A549 (cell line): Measurements from ENCODE around the gene OSBPL9. TPM values are rescaled to one million over a fixed set of nuclear protein-coding genes. Genes with fewer than 3 reads are reported as not detected.

Experiments
- ATAC-seq, 2 experiments: fragments of 200-7000 bp in 1 of 2; fragments of >200 bp in 1 of 2; cut with Nextera tagmentation in 1 of 2; cut with Tn5 transposase in 1 of 2; 3 replicates each; pipeline versions ENCODE4 v1.8.0 to v1.9.1; 2018 to 2020; ENCODE audit warnings: mild to moderate bottlenecking in 1 of 2, moderate library complexity in 1 of 2
- CTCF ChIA-PET: fragments of 300-600 bp; sonication (Branson Sonifier 250); formaldehyde crosslinking; extraction: SDS; loops from one replicate; lab custom pipeline; 2021; ENCODE audit warnings: antibody characterized with exemption, inconsistent platforms; lab: Yijun Ruan, JAX
- POLR2A ChIA-PET: fragments of 350-600 bp; formaldehyde crosslinking; extraction: SDS; loops from one replicate; lab custom pipeline; 2021; ENCODE audit warnings: antibody characterized with exemption, inconsistent platforms; lab: Yijun Ruan, JAX
- DNase-seq, 2 experiments: peaks; one replicate each; pipeline versions ENCODE4 v3.0.0 to v3.0.0-alpha.2; 2011 to 2016; ENCODE audit warnings: low read depth in 1 of 2, low spot score in 1 of 2
- FAIRE-seq: peaks from 2 replicates; lab custom pipeline; 2011; peaks lifted over from hg19 to GRCh38; lab: Jason Lieb, UNC
- H3K27ac ChIP-seq, 2 experiments: fragments of >200 bp; sonication (Bioruptor Twin); formaldehyde crosslinking; 3 replicates each; pipeline ENCODE4 v1.5.1; 2016 to 2017
- H3K4me1 ChIP-seq: fragments of >200 bp; sonication (Bioruptor Twin); formaldehyde crosslinking; 3 replicates; pipeline ENCODE4 v1.6.1; 2016
- H3K4me2 ChIP-seq: fragments of >200 bp; sonication (Bioruptor Twin); formaldehyde crosslinking; 3 replicates; pipeline ENCODE4 v1.6.1; 2016
- H3K4me3 ChIP-seq: fragments of >200 bp; sonication (Bioruptor Twin); formaldehyde crosslinking; 3 replicates; pipeline ENCODE4 v1.5.1; 2016
- H3K9me3 ChIP-seq: fragments of >200 bp; sonication (Bioruptor Twin); formaldehyde crosslinking; 3 replicates; pipeline ENCODE4 v1.6.1; 2016
- BCL3 ChIP-seq: fragments of >200 bp; sonication (Bioruptor Twin); formaldehyde crosslinking; IDR thresholded peaks from 3 replicates; pipeline ENCODE4 v1.6.1; 2016
- CBX8 ChIP-seq: fragments of 200-600 bp; sonication (generic); IDR thresholded peaks from 2 replicates; pipeline ENCODE4 v1.6.1; 2016
- CHD2 ChIP-seq: fragments of 150-350 bp; IDR thresholded peaks from 2 replicates; pipeline ENCODE4 v1.6.1; 2014; ENCODE audit warnings: low read length; ENCODE audit not compliant: partially characterized antibody
- E2F6 ChIP-seq: IDR thresholded peaks from 2 replicates; pipeline ENCODE4 v1.6.1; 2012; ENCODE audit warnings: low read depth, borderline replicate concordance
- EHMT2 ChIP-seq: fragments of 200-600 bp; sonication (generic); IDR thresholded peaks from 2 replicates; pipeline ENCODE4 v1.6.1; 2016; ENCODE audit warnings: antibody characterized with exemption, low read depth, mild to moderate bottlenecking, moderate library complexity
- EP300 ChIP-seq, 2 experiments: fragments of >200 bp; sonication (Bioruptor Twin); formaldehyde crosslinking; IDR thresholded peaks; 2 replicates in 1 of 2; 3 replicates in 1 of 2; pipeline ENCODE4 v1.6.1; 2016 to 2017
- ESRRA ChIP-seq: fragments of 150-350 bp; IDR thresholded peaks from 2 replicates; pipeline ENCODE4 v1.6.1; 2014; ENCODE audit warnings: mild to moderate bottlenecking, low read length, borderline replicate concordance
- FOSB ChIP-seq: fragments of 250-450 bp; sonication (Bioruptor Pico); IDR thresholded peaks from 2 replicates; pipeline ENCODE4 v1.5.0; 2020; ENCODE audit warnings: mild to moderate bottlenecking, moderate library complexity
- FOXS1 ChIP-seq: fragments of 250-450 bp; sonication (Bioruptor Pico); IDR thresholded peaks from 2 replicates; pipeline ENCODE4 v1.5.0; 2020; ENCODE audit warnings: mild to moderate bottlenecking, moderate library complexity
- HDAC2 ChIP-seq: fragments of 200-600 bp; sonication (generic); IDR thresholded peaks from 2 replicates; pipeline ENCODE4 v1.6.1; 2016
- HES2 ChIP-seq: fragments of >200 bp; sonication (Bioruptor Twin); formaldehyde crosslinking; IDR thresholded peaks from 2 replicates; pipeline ENCODE4 v1.6.1; 2016
- HOXA7 ChIP-seq: fragments of 250-450 bp; sonication (Bioruptor Pico); IDR thresholded peaks from 2 replicates; pipeline ENCODE4 v1.5.0; 2020; ENCODE audit warnings: mild to moderate bottlenecking, moderate library complexity
- HOXB5 ChIP-seq: fragments of 250-450 bp; sonication (Bioruptor Pico); IDR thresholded peaks from 2 replicates; pipeline ENCODE4 v1.5.0; 2020; ENCODE audit warnings: mild to moderate bottlenecking, moderate library complexity
- JUN ChIP-seq, 2 experiments: fragments of >200 bp; sonication (Bioruptor Twin); formaldehyde crosslinking; IDR thresholded peaks; 2 replicates in 1 of 2; 3 replicates in 1 of 2; pipeline ENCODE4 v1.6.1; 2016 to 2017
- NPAS2 ChIP-seq: fragments of 250-450 bp; sonication (Bioruptor Pico); IDR thresholded peaks from 2 replicates; pipeline ENCODE4 v1.8.0; 2022; ENCODE audit warnings: mild to moderate bottlenecking, moderate library complexity, borderline replicate concordance
- NR3C1 ChIP-seq: fragments of >200 bp; sonication (Bioruptor Twin); formaldehyde crosslinking; IDR thresholded peaks from 3 replicates; pipeline ENCODE4 v1.6.1; 2017
- PBX3 ChIP-seq: IDR thresholded peaks from 2 replicates; pipeline ENCODE4 v1.6.1; 2012
- PHF8 ChIP-seq: fragments of 200-600 bp; sonication (generic); IDR thresholded peaks from 2 replicates; pipeline ENCODE4 v1.6.1; 2016; ENCODE audit warnings: low read depth, mild to moderate bottlenecking, antibody characterized with exemption, moderate library complexity, borderline replicate concordance
- POLR2AphosphoS2 ChIP-seq: conservative IDR thresholded peaks from 2 replicates; pipeline ENCODE4 v1.6.1; 2012; ENCODE audit warnings: low read length, improper control_type of control experiment, inconsistent platforms
- RARB ChIP-seq: fragments of 250-450 bp; sonication (Bioruptor Pico); IDR thresholded peaks from 2 replicates; pipeline ENCODE4 v1.8.0; 2021; ENCODE audit warnings: mild to moderate bottlenecking, moderate library complexity
- RCOR1 ChIP-seq: fragments of 150-350 bp; IDR thresholded peaks from 2 replicates; pipeline ENCODE4 v1.6.1; 2014; ENCODE audit warnings: antibody characterized with exemption, low read length, low read depth
- RFX5 ChIP-seq: fragments of 450-650 bp; IDR thresholded peaks from 2 replicates; pipeline ENCODE4 v1.7.1; 2014; ENCODE audit warnings: antibody characterized with exemption, mild to moderate bottlenecking, moderate library complexity
- RNF2 ChIP-seq: fragments of 200-600 bp; sonication (generic); IDR thresholded peaks from 2 replicates; pipeline ENCODE4 v1.6.1; 2016; ENCODE audit warnings: low read depth, mild to moderate bottlenecking, antibody characterized with exemption, moderate library complexity, borderline replicate concordance
- SMC3 ChIP-seq: fragments of >200 bp; sonication (Bioruptor Twin); formaldehyde crosslinking; IDR thresholded peaks from 3 replicates; pipeline ENCODE4 v1.6.1; 2018; ENCODE audit warnings: inconsistent platforms
- SREBF2 ChIP-seq: fragments of 450-650 bp; IDR thresholded peaks from 2 replicates; pipeline ENCODE4 v1.6.1; 2014; ENCODE audit warnings: mild to moderate bottlenecking, moderate library complexity
- TP53 ChIP-seq: fragments of 250-450 bp; sonication (Bioruptor Pico); IDR thresholded peaks from 2 replicates; pipeline ENCODE4 v1.5.0; 2021; ENCODE audit warnings: mild to moderate bottlenecking, moderate library complexity
- WGBS: methylation state at CpG from one replicate; pipeline ENCODE4 v1.1.6; 2017; ENCODE audit errors: missing lambda C conversion rate; 5-methylcytosine and 5-hydroxymethylcytosine counted together
- polyA plus RNA-seq, 4 experiments: library from polyadenylated mRNA; depleted of rRNA in 3 of 4; stranded (reverse); fragments of >200 nt; fragmentation: RNase III in 1 of 4; extraction: RNeasy Plus Mini Kit Qiagen cat#74134 plus additional on column Dnase treatment in 1 of 4; gene quantifications; 2 replicates in 3 of 4; 3 replicates in 1 of 4; pipeline ENCODE4 v1.2.3, GENCODE V29; 2011 to 2017

The OSBPL9 gene
- polyA plus RNA-seq, 2 of the 4 experiments (the other 2 are of a cell fraction): 52.6 to 93.7 TPM

DNA sequence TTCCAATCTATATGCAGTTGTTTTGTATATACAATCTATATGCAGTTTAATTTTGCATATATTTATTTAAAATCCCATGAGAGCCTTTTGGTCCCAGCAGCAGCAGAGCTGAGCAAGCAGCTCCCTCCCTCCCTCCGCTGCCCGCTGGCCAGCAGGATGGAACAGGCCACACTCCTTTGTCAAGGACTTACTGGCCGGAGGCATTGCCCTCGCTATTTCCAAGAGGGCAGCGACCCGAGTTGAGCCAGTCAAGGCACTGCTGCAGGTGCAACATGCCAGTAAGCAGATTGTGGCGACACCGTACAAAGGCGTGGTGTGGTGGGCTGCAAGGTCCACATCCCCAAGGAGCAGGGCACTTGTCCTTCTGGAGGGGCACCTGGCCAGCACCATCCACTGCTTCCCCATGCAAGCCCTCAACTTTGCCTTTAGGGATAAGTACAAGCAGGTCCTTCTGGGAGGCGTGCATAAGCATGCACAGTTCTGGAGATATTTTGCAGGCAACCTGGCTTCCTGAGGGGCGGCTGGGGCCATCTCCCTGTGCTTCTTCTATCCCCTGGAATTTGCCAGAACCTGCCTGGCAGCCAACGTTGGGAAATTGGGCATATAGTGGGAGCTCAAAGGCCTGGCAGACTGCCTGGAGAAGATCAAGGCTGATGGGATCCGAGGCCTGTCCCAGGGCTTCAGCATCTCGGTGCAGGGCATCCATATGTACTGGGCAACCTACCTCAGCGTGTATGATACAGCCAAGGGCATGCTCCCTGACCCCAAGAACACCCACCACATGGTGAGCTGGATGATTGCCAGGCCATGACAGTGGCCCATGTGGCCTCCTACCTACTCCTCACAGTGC, 92.2 kb downstream of the OSBPL9 start:
- WGBS: 92% methylated on average over 4 of the region's 15 CpGs
- no peak for ATAC-seq
- Histone ChIP-seq H3K9me3 (no peaks in the 10 kb centered on the region), H3K4me3 (no peak overlapping the region), H3K4me1 (no peaks in the 10 kb centered on the region), H3K4me2 (no peak overlapping the region), H3K27ac (no peak overlapping the region)
- FAIRE-seq: no peak
- ChIA-PET CTCF (interaction anchor here (1.1 to 1.5 kb wide), 2 partner anchors 15 to 20 kb away, joined by 3 read pairs; no protein-coding TSS in a partner anchor), POLR2A (no interaction called here)
- no peak for DNase-seq
- TF ChIP-seq POLR2AphosphoS2 (no peak), ESRRA (no peak), NR3C1 (no peak), HOXA7 (CRISPR knock-in tag) (no peak), HDAC2 (no peak), NPAS2 (CRISPR knock-in tag) (no peak), E2F6 (no peak), TP53 (CRISPR knock-in tag) (no peak), CHD2 (no peak), HES2 (no peak), RFX5 (no peak), JUN (IDR thresholded peaks at IDR 0.05) (no peak), BCL3 (no peak), SREBF2 (no peak), PBX3 (no peak), RNF2 (no peak), CBX8 (no peak)

GRCh38 chr1:51709951-51710350, 93.1 kb downstream of the OSBPL9 start:
- ATAC-seq (no peak), FAIRE-seq (no peak), DNase-seq (no peak)
- POLR2A ChIA-PET: no interaction called here
- no peak overlapping the region for H3K4me3 ChIP-seq
- H3K4me2 ChIP-seq: no peak overlapping the region
- TF ChIP-seq RARB (CRISPR knock-in tag): no peak
- no peak for TF ChIP-seq RNF2
- no peak for TF ChIP-seq TP53 (CRISPR knock-in tag)
- TF ChIP-seq FOSB (CRISPR knock-in tag): no peak
- no peak for TF ChIP-seq FOXS1 (CRISPR knock-in tag)
- TF ChIP-seq RCOR1: no peak
- TF ChIP-seq EP300 (IDR thresholded peaks at IDR 0.05): no peak
- TF ChIP-seq SMC3: no peak
- TF ChIP-seq HOXA7 (CRISPR knock-in tag): no peak
- TF ChIP-seq PHF8: no peak
- no peak for TF ChIP-seq EHMT2
- TF ChIP-seq HOXB5 (CRISPR knock-in tag): no peak
- no peak for TF ChIP-seq POLR2AphosphoS2
- no peak for TF ChIP-seq BCL3
- CTCF ChIA-PET: interaction anchor here (0.6 to 1.5 kb wide), 3 partner anchors 15 to 1169 kb away, joined by 3 read pairs; no protein-coding TSS in a partner anchor
- H3K9me3 ChIP-seq: no peaks in the 10 kb centered on the region
- no peak overlapping the region for H3K27ac ChIP-seq
- no peaks in the 10 kb centered on the region for H3K4me1 ChIP-seq
- 70% methylated on average over 2 of the region's 2 CpGs for WGBS
